ENCODE data around the gene GRN.
"Not testable (repeated sequence)": the region's sequence is repeated elsewhere in the genome, so short reads cannot be mapped to it uniquely, and the experiment has no call there.

Gene GRN

GRCh38 chr17:44347206-44348055 lies 2.3 kb downstream of the GRN start:
- not testable (repeated sequence) for DNase-seq

GRCh38 chr17:44348234-44348987 lies 3.3 kb downstream of the GRN start:
- no peak for DNase-seq

GRCh38 chr17:44348988-44349364 lies 3.9 kb downstream of the GRN start:
- no peak for DNase-seq

GRCh38 chr17:44349553-44350070 lies 4.5 kb downstream of the GRN start:
- no peak for DNase-seq

GRCh38 chr17:44350733-44351226 lies 5.7 kb downstream of the GRN start:
- no peak for DNase-seq

GRCh38 chr17:44351464-44351863 lies 6.4 kb downstream of the GRN start:
- no peak for DNase-seq

- no peak for DNase-seq
Observed at GRCh38 chr17:44351961-44352827, 7.1 kb downstream of the GRN start.

GRCh38 chr17:44352828-44353671 lies 7.9 kb downstream of the GRN start:
- DNase-seq: no peak

- DNase-seq: no peak
Observed at GRCh38 chr17:44353672-44354331, 8.7 kb downstream of the GRN start.

GRCh38 chr17:44354582-44355561 lies 9.8 kb downstream of the GRN start:
- DNase-seq: no peak

GRCh38 chr17:44355642-44356099 lies 10.6 kb downstream of the GRN start:
- no peak for DNase-seq

- no peak for DNase-seq
Observed at GRCh38 chr17:44356241-44356640, 11.1 kb downstream of the GRN start.

GRCh38 chr17:44358066-44358465 lies 13.0 kb downstream of the GRN start:
- DNase-seq: no peak

- DNase-seq: no peak
Observed at GRCh38 chr17:44359006-44359405, 13.9 kb downstream of the GRN start.

GRCh38 chr17:44359458-44360143 lies 14.5 kb downstream of the GRN start:
- DNase-seq: no peak

GRCh38 chr17:44360144-44360533 lies 15.0 kb downstream of the GRN start:
- DNase-seq: no peak

GRCh38 chr17:44360826-44361225 lies 15.7 kb downstream of the GRN start:
- DNase-seq: no peak

- no peak for DNase-seq
Observed at GRCh38 chr17:44361292-44362260, 16.5 kb downstream of the GRN start.

Measured in NCI-H1417 treated with DMSO at 0.1 percent for 48 hours (cell line).